GM12874 (cell line): ENCODE results near the gene RPTOR.

Source experiments
- TF ChIP-seq, protein P1 (sequence below): IDR thresholded peaks from 2 replicates; pipeline ENCODE4 v1.5.1; 2011; ENCODE audit warnings: low read depth, mild to moderate bottlenecking, control low read depth, low read length, moderate library complexity; ENCODE audit not compliant: insufficient read depth

The RPTOR gene

DNA sequence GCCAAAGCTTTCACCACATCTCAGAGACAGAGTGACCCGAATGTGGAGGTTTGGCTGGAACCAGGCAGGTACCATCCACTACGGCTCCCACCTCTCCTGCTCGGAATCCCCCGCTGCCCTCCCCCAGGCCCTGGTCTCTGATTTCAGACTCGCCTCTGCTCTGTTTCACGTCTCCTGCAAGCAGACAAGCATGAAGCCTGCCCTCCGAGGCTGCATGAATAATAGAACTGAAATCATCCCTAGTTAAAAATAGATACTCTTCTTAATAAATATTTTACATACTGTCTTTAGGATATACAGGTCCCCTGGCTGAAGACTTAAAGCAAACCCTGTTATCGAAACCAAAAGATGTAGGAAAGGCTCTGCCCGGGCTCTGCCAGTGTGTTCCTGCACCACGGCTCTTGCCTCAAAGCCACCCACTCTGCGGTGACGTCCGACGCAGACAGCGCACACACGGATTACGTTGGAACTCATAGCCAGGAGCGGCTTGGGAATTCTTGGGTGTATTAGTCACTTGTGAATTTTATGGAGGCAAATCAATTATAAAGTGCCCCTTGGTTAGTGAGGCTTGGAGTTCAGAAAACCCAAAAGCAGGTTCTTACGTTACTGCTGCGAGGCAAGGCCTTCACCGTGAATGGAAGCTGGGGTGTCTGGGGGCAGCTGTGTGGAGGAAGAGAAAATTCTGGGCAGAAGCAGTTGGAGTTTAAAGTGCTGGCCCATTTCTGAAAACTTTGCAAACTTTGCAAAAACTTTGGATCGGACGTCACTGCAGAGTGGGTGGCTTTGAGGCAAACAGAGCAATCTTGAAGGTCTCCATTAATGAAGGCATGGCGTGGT lies 42.7 kb upstream of the RPTOR start:
- TF ChIP-seq, protein P1, sequence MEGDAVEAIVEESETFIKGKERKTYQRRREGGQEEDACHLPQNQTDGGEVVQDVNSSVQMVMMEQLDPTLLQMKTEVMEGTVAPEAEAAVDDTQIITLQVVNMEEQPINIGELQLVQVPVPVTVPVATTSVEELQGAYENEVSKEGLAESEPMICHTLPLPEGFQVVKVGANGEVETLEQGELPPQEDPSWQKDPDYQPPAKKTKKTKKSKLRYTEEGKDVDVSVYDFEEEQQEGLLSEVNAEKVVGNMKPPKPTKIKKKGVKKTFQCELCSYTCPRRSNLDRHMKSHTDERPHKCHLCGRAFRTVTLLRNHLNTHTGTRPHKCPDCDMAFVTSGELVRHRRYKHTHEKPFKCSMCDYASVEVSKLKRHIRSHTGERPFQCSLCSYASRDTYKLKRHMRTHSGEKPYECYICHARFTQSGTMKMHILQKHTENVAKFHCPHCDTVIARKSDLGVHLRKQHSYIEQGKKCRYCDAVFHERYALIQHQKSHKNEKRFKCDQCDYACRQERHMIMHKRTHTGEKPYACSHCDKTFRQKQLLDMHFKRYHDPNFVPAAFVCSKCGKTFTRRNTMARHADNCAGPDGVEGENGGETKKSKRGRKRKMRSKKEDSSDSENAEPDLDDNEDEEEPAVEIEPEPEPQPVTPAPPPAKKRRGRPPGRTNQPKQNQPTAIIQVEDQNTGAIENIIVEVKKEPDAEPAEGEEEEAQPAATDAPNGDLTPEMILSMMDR = no peak

DNA sequence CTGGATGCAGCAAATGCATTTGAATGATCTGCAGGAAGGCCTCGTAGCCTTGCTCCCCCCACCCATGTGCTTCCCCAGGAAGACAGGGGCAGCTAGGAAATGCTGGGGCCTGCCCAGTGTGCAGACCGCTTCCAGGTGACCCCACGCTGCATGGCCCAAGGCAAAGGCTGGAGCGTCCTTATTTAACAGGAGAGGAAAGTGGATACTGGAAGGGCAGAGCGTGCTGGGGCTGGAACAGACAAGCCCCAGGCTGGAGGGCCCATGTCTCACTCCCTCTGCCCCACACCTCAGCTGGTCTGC lies 42.1 kb upstream of the RPTOR start:
- TF ChIP-seq, protein P1 = no peak

GRCh38 chr17:80503031-80503430 lies 41.6 kb upstream of the RPTOR start:
- TF ChIP-seq, protein P1 = no peak

DNA sequence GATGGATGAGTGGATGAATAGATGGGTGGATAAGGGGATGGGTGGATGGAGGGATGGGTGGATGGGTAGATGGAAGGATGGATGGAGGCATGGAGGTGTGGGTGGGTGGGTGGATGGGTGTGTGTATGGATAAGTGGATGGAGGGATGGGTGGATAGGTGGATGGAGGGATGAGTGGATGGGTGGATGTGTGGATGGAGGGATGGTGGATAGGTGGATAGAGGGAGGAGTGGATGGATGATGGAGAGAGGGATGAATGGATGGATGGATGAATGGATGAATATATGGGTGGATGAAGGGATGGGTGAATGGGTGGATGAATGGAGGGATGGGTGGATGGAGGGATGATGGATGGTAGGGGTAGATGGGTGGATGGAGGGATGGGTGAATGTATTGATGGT lies 40.7 kb upstream of the RPTOR start:
- TF ChIP-seq, protein P1 = no peak

GRCh38 chr17:80504686-80505413 lies 39.8 kb upstream of the RPTOR start:
- TF ChIP-seq, protein P1 = no peak

DNA sequence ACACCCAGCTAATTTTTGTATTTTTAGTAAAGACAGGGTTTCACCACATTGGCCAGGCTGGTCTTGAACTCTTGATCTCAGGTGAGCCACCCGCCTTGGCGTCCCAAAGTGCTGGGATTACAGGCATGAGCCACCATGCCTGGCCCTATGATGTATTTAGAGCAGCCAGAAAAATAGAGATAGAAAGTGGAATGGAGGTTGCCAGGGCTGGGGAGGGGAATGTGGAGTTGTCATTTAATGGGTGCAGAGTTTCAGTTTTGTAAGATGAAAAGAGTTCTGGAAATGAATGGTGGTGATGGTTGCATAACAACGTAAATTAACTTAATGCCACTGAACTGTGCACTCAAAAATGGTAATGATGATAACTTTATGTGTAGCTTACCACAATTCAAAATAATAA lies 36.7 kb upstream of the RPTOR start:
- TF ChIP-seq, protein P1 = no peak

DNA sequence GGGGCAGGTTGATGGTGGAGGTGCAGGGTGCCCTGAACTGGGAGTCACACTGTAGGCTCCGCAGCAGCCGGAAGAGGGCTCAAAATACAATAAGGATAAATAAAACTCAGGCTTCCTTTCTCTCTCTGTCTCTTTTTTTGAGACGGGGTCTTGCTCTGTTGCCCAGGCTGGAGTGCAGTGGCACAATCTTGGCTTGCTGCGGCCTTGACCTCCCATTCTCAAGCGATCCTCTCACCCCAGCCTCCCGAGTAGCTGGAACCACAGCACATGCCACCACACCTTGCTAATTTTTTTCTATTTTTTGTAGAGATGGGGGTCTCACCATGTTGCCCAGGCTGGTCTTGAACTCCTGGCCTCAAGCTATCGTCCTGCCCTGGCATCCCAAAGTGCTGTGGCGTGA lies 35.3 kb upstream of the RPTOR start:
- TF ChIP-seq, protein P1 = no peak
